Mucosa of rectum (tissue), 2 donors: ENCODE results near the gene CAGE1.

ENCODE experiments used
- H3K27ac ChIP-seq, 2 donors: one replicate each; pipeline ENCODE4 v1.7.0; 2013; ENCODE audit warnings: inconsistent platforms in 2 of 2, low read depth in 2 of 2, low read length in 2 of 2
- H3K27me3 ChIP-seq, 2 donors: one replicate each; pipeline ENCODE4 v1.7.0; 2013; ENCODE audit warnings: low read length in 2 of 2; ENCODE audit not compliant: control insufficient read depth in 2 of 2, insufficient read depth in 2 of 2
- H3K36me3 ChIP-seq, 2 donors: one replicate each; pipeline ENCODE4 v1.7.0; 2013; ENCODE audit warnings: low read length in 2 of 2; ENCODE audit not compliant: control insufficient read depth in 2 of 2, insufficient read depth in 2 of 2
- H3K4me1 ChIP-seq, 2 donors: one replicate each; pipeline ENCODE4 v1.7.0; 2013; ENCODE audit warnings: low read length in 2 of 2, mild to moderate bottlenecking in 1 of 2; ENCODE audit not compliant: control insufficient read depth in 2 of 2, insufficient read depth in 2 of 2
- H3K4me3 ChIP-seq, 2 donors: one replicate each; pipeline ENCODE4 v1.7.0; 2013; ENCODE audit warnings: low read length in 2 of 2
- H3K9ac ChIP-seq, 2 donors: one replicate each; pipeline ENCODE4 v1.7.0; 2013; ENCODE audit warnings: low read length in 2 of 2, low read depth in 1 of 2, mild to moderate bottlenecking in 1 of 2
- H3K9me3 ChIP-seq, 2 donors: one replicate each; pipeline ENCODE4 v1.7.0; 2013; ENCODE audit warnings: low read length in 2 of 2; ENCODE audit not compliant: control insufficient read depth in 2 of 2
- donor health status: healthy.
- donor health status: Normal muscosa, but diverticular disease.

The CAGE1 gene

GRCh38 chr6:7312616-7313504 lies 76.7 kb downstream of the CAGE1 start, which contains the start of gene SSR1:
Gene SSR1, minus strand, starts transcription at chr6:7313199. Its CDS starts 79 bp downstream, at chr6:7313120.
- H3K27me3 ChIP-seq: no peaks in the 10 kb centered on the region
- H3K9me3 ChIP-seq: no peaks in the 10 kb centered on the region
- peaks cover 6 to 12% of the 10 kb centered on the region in 2 donors for H3K4me1 ChIP-seq
- H3K36me3 ChIP-seq: peaks cover 10 to 15% of the 10 kb centered on the region in 2 donors
- peak within 1 kb of the TSS; percentile 95 to 99 for H3K4me3 ChIP-seq
- peak within 1 kb of the TSS; percentile 89 to 92 for H3K9ac ChIP-seq
- peak within 1 kb of the TSS; percentile 88 to 95 for H3K27ac ChIP-seq

GRCh38 chr6:7311917-7312615 lies 77.5 kb downstream of the CAGE1 start:
- Histone ChIP-seq H3K27me3 (no peaks in the 10 kb centered on the region), H3K4me1 (peaks cover 6 to 12% of the 10 kb centered on the region in 2 donors), H3K27ac (peak overlapping the region; percentile 88 to 95), H3K9ac (peak overlapping the region; percentile 89 to 92), H3K4me3 (peak overlapping the region; percentile 95 to 99), H3K36me3 (peaks cover 14 to 20% of the 10 kb centered on the region in 2 donors), H3K9me3 (no peaks in the 10 kb centered on the region)

GRCh38 chr6:7311176-7311575 lies 78.4 kb downstream of the CAGE1 start:
- no peak overlapping the region for H3K27ac ChIP-seq
- H3K4me3 ChIP-seq: no peak overlapping the region

GRCh38 chr6:7309050-7309449 lies 80.5 kb downstream of the CAGE1 start:
- Histone ChIP-seq H3K36me3 (peaks cover 34 to 40% of the 10 kb centered on the region in 2 donors), H3K9me3 (no peaks in the 10 kb centered on the region), H3K27ac (no peak overlapping the region), H3K4me3 (no peak overlapping the region), H3K4me1 (peaks cover 6 to 12% of the 10 kb centered on the region in 2 donors), H3K27me3 (no peaks in the 10 kb centered on the region), H3K9ac (no peak overlapping the region)

More at GRCh38 chr6:7311176-7311575, 78.4 kb downstream of the CAGE1 start:
- Histone ChIP-seq H3K9ac (no peak overlapping the region), H3K36me3 (peaks cover 17 to 23% of the 10 kb centered on the region in 2 donors), H3K4me1 (peaks cover 6 to 12% of the 10 kb centered on the region in 2 donors), H3K27me3 (no peaks in the 10 kb centered on the region), H3K9me3 (no peaks in the 10 kb centered on the region)

- peaks cover 5 to 6% of the 10 kb centered on the region in 2 donors for H3K4me1 ChIP-seq
- no peaks in the 10 kb centered on the region for H3K27me3 ChIP-seq
- H3K36me3 ChIP-seq: peaks cover 45% of the 10 kb centered on the region in 2 donors
- H3K27ac ChIP-seq: no peak overlapping the region
- H3K9ac ChIP-seq: no peak overlapping the region
- no peaks in the 10 kb centered on the region for H3K9me3 ChIP-seq
- H3K4me3 ChIP-seq: no peak overlapping the region
These were observed 82.0 kb downstream of the CAGE1 start for GRCh38 chr6:7307533-7307932.

GRCh38 chr6:7304821-7305220 lies 84.7 kb downstream of the CAGE1 start:
- Histone ChIP-seq H3K4me1 (no peaks in the 10 kb centered on the region), H3K27me3 (no peaks in the 10 kb centered on the region), H3K9ac (no peak overlapping the region), H3K4me3 (no peak overlapping the region), H3K36me3 (peaks cover 63 to 66% of the 10 kb centered on the region in 2 donors), H3K9me3 (no peaks in the 10 kb centered on the region), H3K27ac (no peak overlapping the region)

- Histone ChIP-seq H3K27me3 (no peaks in the 10 kb centered on the region), H3K4me3 (no peak overlapping the region), H3K9me3 (no peaks in the 10 kb centered on the region), H3K9ac (no peak overlapping the region), H3K4me1 (no peaks in the 10 kb centered on the region), H3K36me3 (peaks cover 65% of the 10 kb centered on the region in 2 donors), H3K27ac (no peak overlapping the region)
These were observed 87.8 kb downstream of the CAGE1 start for GRCh38 chr6:7301702-7302101.

- Histone ChIP-seq H3K9me3 (no peaks in the 10 kb centered on the region), H3K27me3 (no peaks in the 10 kb centered on the region), H3K27ac (no peak overlapping the region), H3K4me1 (no peaks in the 10 kb centered on the region), H3K9ac (no peak overlapping the region), H3K4me3 (no peak overlapping the region), H3K36me3 (peaks cover 68 to 69% of the 10 kb centered on the region in 2 donors)
These were observed 88.6 kb downstream of the CAGE1 start for GRCh38 chr6:7300926-7301325.

- Histone ChIP-seq H3K9me3 (no peaks in the 10 kb centered on the region), H3K27me3 (no peaks in the 10 kb centered on the region), H3K36me3 (peaks cover 53 to 59% of the 10 kb centered on the region in 2 donors), H3K9ac (no peak overlapping the region), H3K4me1 (no peaks in the 10 kb centered on the region), H3K27ac (no peak overlapping the region), H3K4me3 (no peak overlapping the region)
These were observed 91.4 kb downstream of the CAGE1 start for GRCh38 chr6:7298113-7298512.

- Histone ChIP-seq H3K4me1 (no peaks in the 10 kb centered on the region), H3K9ac (no peak overlapping the region), H3K36me3 (peaks cover 52 to 58% of the 10 kb centered on the region in 2 donors), H3K4me3 (no peak overlapping the region), H3K27ac (no peak overlapping the region), H3K27me3 (no peaks in the 10 kb centered on the region), H3K9me3 (no peaks in the 10 kb centered on the region)
These were observed 92.9 kb downstream of the CAGE1 start for GRCh38 chr6:7296602-7297001.
